Heart left ventricle (tissue), 13 donors: Measurements from ENCODE around the gene EVC.

ENCODE experiments used
- CTCF ChIP-seq, 12 donors: fragments of 200-600 bp; sonication (generic) in 4 of 12; IDR thresholded peaks; one replicate each; pipeline versions ENCODE4 v1.5.0 to v1.8.0; 2018 to 2022; ENCODE audit warnings: antibody characterized with exemption in 12 of 12, mild to moderate bottlenecking in 5 of 12
- POLR2A ChIP-seq, 2 donors: fragments of 450-650 bp; IDR thresholded peaks; one replicate each; pipeline ENCODE4 v1.6.1; 2017; ENCODE audit warnings: antibody characterized with exemption in 2 of 2, mild to moderate bottlenecking in 2 of 2, moderate library complexity in 2 of 2
- donor health status: ischemic (EF 13 %, LVEDD 7.1; RV severe dilation, severe dysfunction).
- donor health status: DM: no; HTN: yes; CAD: no.
- donor health status: DM: no; HTN: no; CAD: no.
- donor health status: ischemic (EF 25% LVEDD 6.9; RV normal size, moderate dysfunction).
- donor health status: ischemic (EF 25% LVEDD 5.7; RV mildly dilated, moderate dysfunction).
- donor health status: ischemic (EF 35%, LVEDD 5.7; RV mildly dilated, moderate dysfunction).
- donor health status: nonischemic (EF 11% LVEDD 7.7; RV severe dilation, severe dysfunction).
- donor health status: DM: yes; HTN: yes; CAD: no.
- donor health status: PGD.
- donor health status: ischemic (EF 29% LVEDD 5.4; RV normal size, mild dysfunction).
- donor health status: nonischemic (EF 23%, LVEDD 6.1; RV moderate dilation, normal function).

GRCh38 chr4:5715357-5715756 is 4.4 kb downstream of the EVC start:
- TF ChIP-seq POLR2A (IDR thresholded peaks at IDR 0.05) (no peak), CTCF (IDR thresholded peaks at IDR 0.05) (no peak)
